ENCODE data around the gene PROSER3.
"Not testable (repeated sequence)": the region's sequence is repeated elsewhere in the genome, so short reads cannot be mapped to it uniquely, and the experiment has no call there.

The PROSER3 gene

DNA sequence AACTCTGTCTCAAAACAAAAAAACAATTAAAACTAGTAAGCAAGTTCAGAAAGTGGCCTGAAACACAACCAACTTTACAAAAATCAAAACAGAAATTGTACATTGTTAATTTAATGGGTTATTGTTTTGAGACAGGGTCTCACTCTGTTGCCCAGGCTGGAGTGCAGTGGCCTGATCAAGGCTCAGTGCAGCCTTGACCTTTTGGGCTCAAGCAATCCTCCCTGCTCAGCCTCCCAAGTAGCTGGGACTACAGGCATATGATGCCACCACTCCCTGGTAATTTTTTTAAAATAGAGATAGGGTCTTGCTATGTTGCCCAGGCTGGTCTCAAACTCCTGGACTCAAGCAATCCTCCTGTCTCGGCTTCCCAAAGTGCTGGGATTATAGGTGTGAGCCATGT is 37.6 kb downstream of the PROSER3 start:
- DNase-seq = not testable (repeated sequence)

DNA sequence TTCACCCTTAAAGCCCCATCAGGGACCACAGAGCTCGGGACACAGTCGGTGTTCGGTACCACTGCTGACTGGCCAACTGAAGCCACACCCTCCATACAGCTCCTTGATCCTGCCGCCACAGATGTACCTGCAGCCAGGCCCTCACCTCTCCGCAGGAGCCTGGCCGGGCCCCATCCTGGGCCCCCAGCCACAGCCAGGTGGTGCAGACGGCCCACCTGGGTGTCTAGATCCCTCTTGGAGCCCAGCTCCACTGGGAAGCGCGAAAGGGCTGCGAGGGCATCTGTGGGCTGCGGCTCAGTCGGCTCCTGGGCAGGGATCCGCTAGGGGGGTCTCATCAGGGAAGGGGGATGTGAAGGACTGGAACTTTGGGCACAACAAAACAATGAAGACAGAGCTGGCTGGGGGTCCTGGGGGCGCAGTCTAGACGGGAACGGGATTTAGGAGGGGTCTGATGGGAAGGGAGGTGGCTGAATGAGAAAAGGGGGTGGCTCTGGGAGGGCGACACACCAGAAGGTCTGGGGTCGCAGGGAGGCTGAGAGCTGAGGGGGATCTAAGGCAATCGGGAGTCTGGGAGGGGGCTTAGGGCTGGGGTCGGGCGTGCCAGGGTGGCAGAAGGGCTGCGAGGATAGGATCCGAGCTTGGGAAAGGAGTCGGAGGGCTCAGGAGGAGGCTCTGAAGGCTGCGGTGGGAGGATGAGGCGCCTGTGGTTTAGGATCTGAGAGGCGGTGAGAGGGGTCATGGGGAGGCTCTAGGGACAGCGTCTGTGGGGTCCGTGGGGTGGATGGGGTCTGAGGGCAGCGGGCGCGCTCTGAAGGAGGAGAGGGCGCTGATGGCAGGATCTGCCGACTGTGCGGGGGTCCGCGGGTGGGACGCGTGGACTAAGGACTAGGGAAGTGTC is 38.9 kb downstream of the PROSER3 start:
- no peak for DNase-seq

DNA sequence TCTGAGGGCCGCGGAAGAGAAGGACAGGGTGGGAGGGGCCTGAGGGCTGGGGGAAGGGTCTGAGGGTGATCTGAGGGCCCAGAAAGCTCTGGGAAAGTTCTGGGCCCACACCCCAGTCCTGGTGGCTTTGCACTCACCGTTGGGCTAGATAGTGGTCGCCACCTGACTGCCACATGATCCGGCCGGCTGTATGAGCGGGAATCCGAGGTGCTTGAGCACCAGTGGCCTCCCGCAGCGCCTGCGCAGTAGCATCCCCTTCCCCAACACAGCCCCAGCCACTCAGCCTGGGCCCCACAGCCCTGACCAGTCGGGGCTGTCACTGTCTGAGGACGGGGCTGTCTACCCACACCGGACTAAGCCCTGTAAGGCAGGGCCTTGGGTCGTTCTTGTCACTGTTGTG is 39.7 kb downstream of the PROSER3 start:
- no peak for DNase-seq

DNA sequence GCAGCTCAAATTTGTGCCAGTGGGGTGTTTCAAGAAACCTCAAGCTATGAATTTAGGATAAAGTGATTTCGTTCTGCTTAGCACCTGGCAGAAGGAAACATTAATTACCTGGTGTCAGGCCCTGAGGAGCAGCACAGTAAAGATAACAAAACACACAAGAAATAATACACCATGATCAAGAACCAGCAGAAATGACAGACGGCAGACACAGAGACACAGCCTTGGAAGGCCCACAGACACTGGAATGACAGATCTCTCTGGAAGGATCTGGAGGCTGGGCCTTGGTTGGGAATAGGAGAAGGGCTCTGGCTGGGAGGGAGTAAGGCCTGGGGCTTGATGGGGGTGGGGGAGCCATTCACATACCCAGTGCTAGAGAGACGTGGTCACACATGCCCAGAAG is 43.9 kb downstream of the PROSER3 start:
- DNase-seq = no peak

DNA sequence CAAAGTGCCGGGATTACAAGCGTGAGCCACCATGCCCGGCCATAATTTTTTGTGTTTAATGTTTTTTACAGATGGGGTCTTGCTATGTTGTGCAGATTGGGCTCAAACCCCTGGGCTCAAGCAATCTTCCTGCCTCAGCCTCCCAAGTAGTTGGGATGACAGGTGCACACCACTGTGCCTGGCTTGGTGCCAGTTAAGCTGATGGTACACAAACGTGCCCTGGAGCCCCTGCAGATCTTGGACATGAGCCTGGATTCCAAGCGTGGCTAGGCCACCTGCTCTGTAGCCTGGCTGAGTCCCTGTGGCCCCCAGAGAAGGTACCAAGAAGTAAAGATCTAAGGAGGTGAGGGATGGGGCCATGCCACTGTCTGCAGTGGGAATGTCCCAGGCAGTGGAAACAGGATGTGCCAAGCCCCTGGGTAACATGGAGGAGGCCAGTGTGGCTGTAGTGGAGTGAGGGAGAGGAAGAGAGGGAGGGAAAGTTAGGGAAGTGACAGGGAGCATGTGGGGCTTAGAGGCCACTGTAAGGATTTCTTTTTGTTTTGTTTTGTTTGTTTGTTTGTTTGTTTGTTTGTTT is 47.6 kb downstream of the PROSER3 start:
- no peak for DNase-seq

DNA sequence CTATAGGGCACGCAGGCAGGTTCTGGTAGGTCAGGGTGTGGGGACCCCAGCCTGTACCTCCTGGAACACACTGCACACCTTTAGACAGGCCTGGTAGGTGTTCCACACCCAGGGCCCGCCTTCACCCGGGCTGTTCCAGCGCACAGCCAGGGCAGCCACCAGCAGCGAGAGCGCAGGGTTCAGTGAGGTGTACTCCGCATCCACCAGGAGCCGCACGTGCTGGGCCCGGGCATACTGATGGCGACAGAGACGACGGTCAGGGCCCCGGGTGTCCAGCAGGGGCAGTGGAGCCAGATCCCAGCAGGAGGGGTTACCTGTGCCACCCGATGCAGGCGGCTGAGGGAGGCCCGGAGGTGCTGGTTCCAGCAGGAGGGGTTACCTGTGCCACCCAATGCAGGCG is 48.6 kb downstream of the PROSER3 start:
- no peak for DNase-seq

DNA sequence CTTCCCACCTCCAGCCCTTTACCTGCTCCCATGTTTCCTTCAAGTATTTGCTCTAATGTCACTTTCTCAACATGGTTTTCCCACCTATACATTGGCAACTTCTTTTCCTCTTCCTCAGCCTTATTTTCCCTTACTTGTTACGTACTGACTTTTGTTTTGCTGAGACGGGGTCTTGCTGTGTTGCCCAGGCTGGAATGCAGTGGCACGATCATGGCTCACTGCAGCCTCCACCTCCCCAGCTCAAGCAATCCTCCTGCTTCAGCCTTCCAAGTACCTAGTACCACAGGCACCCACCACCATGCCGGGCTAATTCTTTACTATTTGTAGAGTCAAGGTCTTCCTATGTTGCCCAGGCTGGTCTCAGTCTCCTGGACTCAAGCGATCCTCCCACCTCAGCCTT is 49.7 kb downstream of the PROSER3 start:
- DNase-seq = no peak

DNA sequence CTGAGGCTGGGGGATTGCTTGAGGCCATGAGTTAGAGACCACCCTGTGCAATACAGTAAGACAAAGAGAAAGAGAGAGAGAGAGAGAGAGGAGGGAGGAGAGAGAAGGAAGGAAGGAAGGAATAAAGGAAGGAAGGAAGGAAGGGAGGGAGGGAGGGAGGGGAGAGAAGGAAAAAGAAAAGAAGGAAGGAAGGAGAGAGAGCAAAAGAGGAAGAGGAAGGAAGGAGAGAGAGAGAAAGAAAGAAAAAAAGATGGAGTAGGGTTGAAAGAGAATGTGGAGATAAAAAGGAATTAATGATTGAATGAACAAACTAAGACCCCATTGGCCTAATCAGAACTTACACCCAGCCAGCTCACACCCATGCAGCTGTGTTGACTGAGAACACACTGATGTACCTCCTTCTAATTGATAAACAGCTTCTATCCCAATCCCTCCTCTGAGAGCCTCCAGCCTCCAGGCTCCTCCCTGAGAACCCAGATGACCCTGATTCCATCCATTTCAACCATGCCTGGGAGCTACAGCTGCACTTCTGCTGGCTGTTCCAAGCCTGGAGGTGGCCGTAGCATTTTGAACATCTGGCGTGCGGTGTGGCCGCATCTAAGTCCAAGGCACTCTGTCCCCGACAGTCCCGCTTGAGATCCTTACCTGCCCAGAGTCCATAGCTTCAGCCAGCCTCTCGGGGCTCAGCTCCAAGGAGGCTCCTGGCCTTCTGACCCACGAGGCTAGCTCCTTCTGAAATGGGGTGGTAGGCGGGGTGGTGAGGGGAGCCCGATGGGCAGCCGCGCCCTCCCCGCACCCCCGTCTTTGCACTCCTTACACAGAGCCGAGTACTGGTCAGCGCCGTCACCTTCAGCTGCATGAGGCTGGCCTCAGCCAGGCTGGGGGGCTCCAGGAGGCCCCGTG is 53.6 kb downstream of the PROSER3 start:
- DNase-seq = no peak

DNA sequence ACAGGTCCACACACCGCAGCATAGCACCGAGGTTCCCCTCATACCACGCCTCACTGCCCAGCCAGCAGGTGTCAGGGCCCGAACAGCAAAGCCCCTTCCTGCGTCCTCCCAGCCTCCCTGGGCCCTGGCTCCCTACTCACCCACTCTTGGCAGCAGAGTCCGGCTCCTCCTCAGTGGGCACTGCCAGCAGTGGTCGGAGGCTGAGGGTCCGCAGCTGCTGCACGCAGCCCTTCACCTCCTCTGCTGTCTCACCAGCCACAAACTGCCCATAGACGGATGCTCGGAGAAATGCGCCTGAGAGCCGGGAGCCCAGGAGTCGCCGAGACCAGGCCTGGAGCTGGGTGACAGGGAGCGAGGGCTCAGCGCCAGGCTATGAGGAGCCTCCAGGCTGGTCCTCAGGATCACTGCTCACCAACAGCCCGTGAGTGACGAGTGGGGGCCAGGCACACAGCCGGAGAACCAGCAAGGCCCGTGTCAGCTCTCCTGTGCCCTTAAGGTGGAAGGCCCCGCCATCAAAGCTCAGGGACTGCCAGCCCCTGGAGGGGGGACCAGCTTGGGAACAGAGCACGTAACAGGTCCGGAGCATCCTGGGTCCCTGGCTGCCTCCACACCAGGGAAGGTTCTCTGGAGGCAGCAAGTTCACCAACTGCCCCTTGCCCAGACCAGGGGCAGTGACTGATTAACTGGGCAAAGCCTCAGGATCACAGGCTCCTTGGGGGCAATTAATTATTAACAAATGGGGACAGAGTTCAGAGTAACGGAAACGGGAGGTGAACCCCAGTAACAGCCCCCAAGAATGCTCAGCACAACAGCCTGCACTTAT is 54.5 kb downstream of the PROSER3 start, which contains the start of gene PRODH2:
Gene PRODH2 (minus strand): TSS at position 626 of the 823 bp plus-strand sequence. CDS start 40 bp downstream, at position 586.
- no peak for DNase-seq

DNA sequence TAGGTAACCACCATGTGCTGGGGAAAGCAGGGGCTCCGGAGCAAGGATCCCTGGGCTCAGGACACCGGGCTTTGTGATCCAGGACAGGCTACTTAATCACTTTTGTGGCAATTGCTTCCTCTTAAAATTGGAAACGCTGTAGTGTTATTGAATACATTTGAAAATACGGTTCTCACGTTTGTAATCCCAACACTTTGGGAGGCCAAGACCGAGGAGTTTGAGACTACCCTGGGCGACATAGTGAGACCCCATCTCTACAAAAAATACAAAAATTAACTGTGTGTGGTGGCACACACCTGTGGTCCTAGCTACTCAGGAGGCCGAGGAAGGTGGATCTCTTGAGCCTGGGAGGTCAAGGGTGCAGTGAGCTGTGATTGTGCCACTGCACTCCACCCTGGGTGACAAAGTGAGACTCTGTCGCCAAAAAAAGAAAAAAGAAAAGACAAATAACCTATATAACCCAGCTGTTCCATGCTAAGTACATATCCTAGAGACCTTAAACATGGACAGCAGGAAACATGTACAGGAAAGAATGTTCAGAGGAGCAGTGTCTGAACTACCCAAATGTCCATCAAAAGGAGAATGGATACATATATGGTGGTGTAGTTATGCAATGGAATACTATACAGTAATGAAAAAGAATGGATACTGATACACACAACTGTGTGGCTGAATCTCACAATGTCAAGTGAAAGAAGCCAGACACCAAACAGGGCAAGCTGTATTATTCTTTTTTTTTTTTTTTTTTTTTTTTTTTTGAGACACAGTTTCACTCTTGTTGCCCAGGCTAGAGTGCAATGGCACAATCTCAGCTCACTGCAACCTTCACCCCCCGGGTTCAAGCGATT is 55.3 kb downstream of the PROSER3 start:
- DNase-seq = no peak

DNA sequence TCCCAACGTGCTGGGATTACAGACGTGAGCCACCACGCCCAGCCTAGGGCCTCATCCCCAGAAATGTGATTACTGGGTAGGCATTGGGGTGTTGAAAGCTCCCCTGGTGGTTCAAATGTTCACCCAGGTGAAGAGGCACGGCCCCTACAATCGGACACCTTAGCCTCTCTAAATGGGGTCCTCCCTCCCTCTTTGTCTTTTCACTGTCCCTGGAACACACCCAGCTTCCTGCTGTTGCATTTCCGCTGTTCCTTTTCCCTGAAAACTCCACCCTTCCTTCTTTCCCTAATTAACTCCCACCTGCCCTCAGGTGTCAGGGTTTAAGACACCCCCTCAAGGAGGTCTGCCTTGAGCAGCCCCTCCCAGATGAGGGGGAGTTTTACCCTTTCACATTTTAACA is 58.3 kb downstream of the PROSER3 start:
- no peak for DNase-seq

DNA sequence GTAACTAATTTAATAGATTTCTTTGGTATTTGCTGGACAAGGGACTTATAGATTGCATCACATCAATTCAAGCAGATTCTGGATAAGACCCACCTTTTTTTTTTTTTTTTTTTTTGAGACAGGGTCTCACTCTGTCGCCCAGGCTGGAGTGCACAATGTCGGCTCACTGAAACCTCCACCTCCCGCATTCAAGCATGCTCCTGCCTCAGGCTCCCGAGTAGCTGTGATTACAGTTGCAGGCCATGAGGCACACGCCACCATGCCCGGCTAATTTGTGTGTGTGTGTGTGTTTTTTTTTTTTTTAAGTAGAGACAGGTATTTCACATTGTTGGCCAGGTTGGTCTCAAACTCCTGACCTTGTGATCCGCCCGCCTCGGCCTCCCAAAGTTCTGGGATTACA is 58.9 kb downstream of the PROSER3 start:
- no peak for DNase-seq

DNA sequence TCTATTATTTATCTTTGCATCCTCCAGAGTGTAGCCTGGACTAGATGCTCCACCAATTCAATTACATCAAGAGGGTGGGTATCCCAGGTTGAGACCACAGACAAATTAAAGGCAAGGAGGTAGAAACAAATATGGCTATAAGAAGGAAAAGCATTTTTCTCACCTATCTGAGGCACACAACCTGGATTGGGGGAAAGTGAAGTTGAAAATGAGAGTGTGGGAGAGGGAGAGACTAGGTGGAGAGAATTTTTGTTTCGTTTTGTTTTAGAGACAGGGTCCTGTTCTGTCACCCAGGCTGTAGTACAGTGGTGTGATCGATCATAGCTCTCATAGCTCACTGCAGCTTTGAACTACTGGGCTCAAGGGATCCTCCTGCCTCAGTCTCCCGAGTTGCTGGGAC is 60.5 kb downstream of the PROSER3 start:
- no peak for DNase-seq

Data from NCI-H2107 (cell line).